Endodermal cell (in vitro differentiated cells): ENCODE data around the gene TTC28. TPM values are rescaled to one million over a fixed set of nuclear protein-coding genes. Genes with fewer than 3 reads are reported as not detected.
"Not testable (repeated sequence)": the region's sequence is repeated elsewhere in the genome, so short reads cannot be mapped to it uniquely, and the experiment has no call there.

Experiments used
- DNase-seq: peaks from one replicate; pipeline ENCODE4 v3.0.0-alpha.2; 2017
- H3K27ac ChIP-seq: 2 replicates; pipeline ENCODE4 v1.5.1; 2013; ENCODE audit warnings: mild to moderate bottlenecking, low read depth, low read length, moderate library complexity
- H3K27me3 ChIP-seq: 2 replicates; pipeline ENCODE4 v1.6.1; 2013; ENCODE audit warnings: mild to moderate bottlenecking, low read length, moderate library complexity; ENCODE audit not compliant: insufficient read depth, control insufficient read depth, poor library complexity, severe bottlenecking
- H3K36me3 ChIP-seq: 2 replicates; pipeline ENCODE4 v1.7.0; 2013; ENCODE audit warnings: mild to moderate bottlenecking, low read length, moderate library complexity; ENCODE audit not compliant: control insufficient read depth, insufficient read depth
- H3K4me1 ChIP-seq: one replicate; pipeline ENCODE4 v1.7.0; 2013; ENCODE audit warnings: low read length; ENCODE audit not compliant: control insufficient read depth, insufficient read depth
- H3K4me3 ChIP-seq: 2 replicates; pipeline ENCODE4 v1.5.1; 2013; ENCODE audit warnings: mild to moderate bottlenecking, low read length, moderate library complexity
- H3K9ac ChIP-seq: 2 replicates; pipeline ENCODE4 v1.6.1; 2013; ENCODE audit warnings: mild to moderate bottlenecking, low read length, moderate library complexity; ENCODE audit not compliant: poor library complexity, severe bottlenecking; ENCODE audit errors: extremely low read depth
- H3K9me3 ChIP-seq: 2 replicates; pipeline ENCODE4 v1.6.1; 2013; ENCODE audit warnings: mild to moderate bottlenecking, low read length, moderate library complexity; ENCODE audit not compliant: control insufficient read depth
- H3K27ac Mint-ChIP-seq: 2 replicates; pipeline ENCODE4 v1.8.0; 2020; ENCODE audit warnings: mixed read lengths
- H3K27me3 Mint-ChIP-seq: 2 replicates; pipeline ENCODE4 v1.8.0; 2021; ENCODE audit warnings: mild to moderate bottlenecking, mixed read lengths; ENCODE audit not compliant: insufficient read depth
- H3K36me3 Mint-ChIP-seq: 2 replicates; pipeline ENCODE4 v1.8.0; 2020; ENCODE audit warnings: low read depth, mixed read lengths
- H3K4me1 Mint-ChIP-seq: 2 replicates; pipeline ENCODE4 v1.8.0; 2020; ENCODE audit warnings: mixed read lengths
- H3K4me3 Mint-ChIP-seq: 2 replicates; pipeline ENCODE4 v1.8.0; 2020; ENCODE audit warnings: mild to moderate bottlenecking, moderate library complexity, mixed read lengths
- H3K9me3 Mint-ChIP-seq: 2 replicates; pipeline ENCODE4 v1.8.0; 2020; ENCODE audit warnings: mild to moderate bottlenecking, mixed read lengths
- CTCF ChIP-seq: fragments of 200-600 bp; sonication (generic); conservative IDR thresholded peaks from 2 replicates; pipeline ENCODE4 v1.5.0; 2021; ENCODE audit warnings: antibody characterized with exemption, mild to moderate bottlenecking
- WGBS, 2 experiments: methylation state at CpG; one replicate each; pipeline versions ENCODE4 v1.1.5 to v1.1.7; 2013; ENCODE audit warnings: missing lambda C conversion rate in 2 of 2, mixed read lengths in 1 of 2; ENCODE audit not compliant: insufficient coverage in 1 of 2, insufficient read length in 1 of 2; 5-methylcytosine and 5-hydroxymethylcytosine counted together
- total RNA-seq, 2 donors: library from RNA; stranded (reverse); fragmentation: NEBNext Ultra II Directional in 1 of 2; extraction: Animal tissue kit (Norgen Biotek cat#: 25700) in 1 of 2; gene quantifications; 2 replicates in 1 of 2; 3 replicates in 1 of 2; pipeline ENCODE4 v1.2.1, GENCODE V29; 2021

TTC28 gene
- total RNA-seq, 2 donors from 2014 or later, result 28.6 to 34.0 TPM

GRCh38 chr22:28473258-28473657 lies 206.4 kb downstream of the TTC28 start:
- WGBS, 2 experiments, result 90% methylated on average over 2 of the region's 2 CpGs; no CpG with 5 or more reads in 1 of the 2 experiments
- Histone ChIP-seq H3K9ac (no peak overlapping the region), H3K27me3 (no peaks in the 10 kb centered on the region), H3K27ac (no peak overlapping the region), H3K4me3 (no peak overlapping the region), H3K36me3 (no peaks in the 10 kb centered on the region), H3K9me3 (no peaks in the 10 kb centered on the region), H3K4me1 (no peaks in the 10 kb centered on the region)
- Mint-ChIP-seq H3K27me3 (no peaks in the 10 kb centered on the region), H3K36me3 (no peaks in the 10 kb centered on the region), H3K4me1 (no peaks in the 10 kb centered on the region), H3K9me3 (peaks cover 1% of the 10 kb centered on the region), H3K4me3 (no peak overlapping the region), H3K27ac (no peak overlapping the region)
- no peak for DNase-seq
- TF ChIP-seq CTCF, result no peak

- H3K27ac ChIP-seq, H3K36me3 Mint-ChIP-seq, H3K9me3 ChIP-seq, H3K4me3 Mint-ChIP-seq, H3K36me3 ChIP-seq, H3K9me3 Mint-ChIP-seq, H3K27me3 Mint-ChIP-seq, H3K4me3 ChIP-seq, H3K4me1 Mint-ChIP-seq, H3K4me1 ChIP-seq, H3K27ac Mint-ChIP-seq, H3K27me3 ChIP-seq, H3K9ac ChIP-seq, DNase-seq: not testable (repeated sequence)
- WGBS, 2 experiments, result 100% methylated on average over 1 of the region's 1 CpG
Observed at GRCh38 chr22:28467055-28467454, 212.6 kb downstream of the TTC28 start.

- H3K36me3 Mint-ChIP-seq, result no peaks in the 10 kb centered on the region
- H3K27ac ChIP-seq, result no peak overlapping the region
Observed at GRCh38 chr22:28466399-28466798, 213.2 kb downstream of the TTC28 start.

More at GRCh38 chr22:28466399-28466798, 213.2 kb downstream of the TTC28 start:
- 85 to 95% methylated on average over 3 to 4 of the region's 4 CpGs for WGBS, 2 experiments
- Histone ChIP-seq H3K4me1 (no peaks in the 10 kb centered on the region), H3K9me3 (no peaks in the 10 kb centered on the region), H3K27me3 (no peaks in the 10 kb centered on the region), H3K36me3 (no peaks in the 10 kb centered on the region), H3K9ac (no peak overlapping the region), H3K4me3 (no peak overlapping the region)
- H3K4me1 Mint-ChIP-seq, result peaks cover 4% of the 10 kb centered on the region
- no peak for DNase-seq
- no peak overlapping the region for H3K4me3 Mint-ChIP-seq
- H3K27me3 Mint-ChIP-seq, result no peaks in the 10 kb centered on the region
- no peaks in the 10 kb centered on the region for H3K9me3 Mint-ChIP-seq
- H3K27ac Mint-ChIP-seq, result no peak overlapping the region
- TF ChIP-seq CTCF, result no peak
